ENCODE results near the gene ADARB2. TPM values are rescaled to one million over a fixed set of nuclear protein-coding genes. Genes with fewer than 3 reads are reported as not detected.

ADARB2 gene
- total and polyA plus RNA-seq, 2 experiments from 2014 or later = not detected

GRCh38 chr10:1582739-1583138 is 154.6 kb downstream of the ADARB2 start:
- H3K9me3 ChIP-seq (ENCODE audit: low read depth) = no peaks in the 10 kb centered on the region
- TF ChIP-seq EZH2 (IDR thresholded peaks at IDR 0.05; ENCODE audit: insufficient read depth, poor library complexity, severe bottlenecking) (no peak), EZH2phosphoT487 (IDR thresholded peaks at IDR 0.05; ENCODE audit: insufficient read depth, low read depth) (no peak)
- H3K79me2 ChIP-seq (ENCODE audit: insufficient read depth) = no peaks in the 10 kb centered on the region
- no peaks in the 10 kb centered on the region for H3K27me3 ChIP-seq (replicated peaks; ENCODE audit: insufficient read depth)
- in situ Hi-C loops (cut with MboI) = no loop called here
- H3K9me2 ChIP-seq (ENCODE audit: insufficient read depth) = no peaks in the 10 kb centered on the region
- H3K9ac ChIP-seq = no peak overlapping the region
- H3K36me3 ChIP-seq (ENCODE audit: low read depth) = no peaks in the 10 kb centered on the region
- WGBS, 2 experiments (ENCODE audit: low coverage in 1 of 2, low lambda C conversion rate in 2 of 2, missing lambda C conversion rate in 2 of 2) = 10 to 22% methylated on average over 4 of the region's 4 CpGs
- H4K20me1 ChIP-seq (ENCODE audit: insufficient read depth) = no peaks in the 10 kb centered on the region
- no peak overlapping the region for H3K4me2 ChIP-seq (ENCODE audit: unreplicated experiment)
- no peaks in the 10 kb centered on the region for H3K4me1 ChIP-seq (ENCODE audit: insufficient read depth)
- H3K27ac ChIP-seq = no peak overlapping the region
- DNase-seq = no peak
- no peak overlapping the region for H3K4me3 ChIP-seq
- no peaks in the 10 kb centered on the region for H3F3A ChIP-seq (ENCODE audit: insufficient read depth)
- no peak overlapping the region for H2AFZ ChIP-seq

- Histone ChIP-seq H4K20me1 (ENCODE audit: insufficient read depth) (no peaks in the 10 kb centered on the region), H3K4me3 (no peak overlapping the region), H3K9me2 (ENCODE audit: insufficient read depth) (no peaks in the 10 kb centered on the region), H2AFZ (no peak overlapping the region), H3K4me1 (ENCODE audit: insufficient read depth) (no peaks in the 10 kb centered on the region), H3K27ac (no peak overlapping the region), H3K79me2 (ENCODE audit: insufficient read depth) (no peaks in the 10 kb centered on the region), H3F3A (ENCODE audit: insufficient read depth) (no peaks in the 10 kb centered on the region), H3K36me3 (ENCODE audit: low read depth) (no peaks in the 10 kb centered on the region), H3K27me3 (replicated peaks; ENCODE audit: insufficient read depth) (no peaks in the 10 kb centered on the region), H3K9me3 (ENCODE audit: low read depth) (no peaks in the 10 kb centered on the region), H3K9ac (no peak overlapping the region), H3K4me2 (ENCODE audit: unreplicated experiment) (no peak overlapping the region)
- 15 to 18% methylated on average over 10 to 11 of the region's 11 CpGs for WGBS, 2 experiments (ENCODE audit: low coverage in 1 of 2, low lambda C conversion rate in 2 of 2, missing lambda C conversion rate in 2 of 2)
- DNase-seq = no peak
- in situ Hi-C loops (cut with MboI) = no loop called here
- no peak for TF ChIP-seq EZH2 (IDR thresholded peaks at IDR 0.05; ENCODE audit: insufficient read depth, poor library complexity, severe bottlenecking)
These were observed 156.1 kb downstream of the ADARB2 start for GRCh38 chr10:1581189-1581588.

- H4K20me1 ChIP-seq (ENCODE audit: insufficient read depth) = no peaks in the 10 kb centered on the region
- no peak overlapping the region for H3K27ac ChIP-seq
These were observed 157.7 kb downstream of the ADARB2 start for GRCh38 chr10:1579671-1580070.

GRCh38 chr10:1579141-1579491 is 158.2 kb downstream of the ADARB2 start:
- Histone ChIP-seq H2AFZ (no peak overlapping the region), H3K9ac (no peak overlapping the region), H3K4me3 (no peak overlapping the region), H3K4me2 (ENCODE audit: unreplicated experiment) (no peak overlapping the region), H3K27ac (no peak overlapping the region), H3K9me3 (ENCODE audit: low read depth) (no peaks in the 10 kb centered on the region), H3K36me3 (ENCODE audit: low read depth) (no peaks in the 10 kb centered on the region), H3K27me3 (replicated peaks; ENCODE audit: insufficient read depth) (no peaks in the 10 kb centered on the region), H3F3A (ENCODE audit: insufficient read depth) (no peaks in the 10 kb centered on the region), H3K9me2 (ENCODE audit: insufficient read depth) (no peaks in the 10 kb centered on the region), H4K20me1 (ENCODE audit: insufficient read depth) (no peaks in the 10 kb centered on the region), H3K79me2 (ENCODE audit: insufficient read depth) (no peaks in the 10 kb centered on the region), H3K4me1 (ENCODE audit: insufficient read depth) (no peaks in the 10 kb centered on the region)
- 52 to 58% methylated on average over 7 of the region's 7 CpGs for WGBS, 2 experiments (ENCODE audit: low coverage in 1 of 2, low lambda C conversion rate in 2 of 2, missing lambda C conversion rate in 2 of 2)
- in situ Hi-C loops (cut with MboI) = no loop called here
- no peak for TF ChIP-seq EZH2 (IDR thresholded peaks at IDR 0.05; ENCODE audit: insufficient read depth, poor library complexity, severe bottlenecking)
- no peak for TF ChIP-seq EZH2phosphoT487 (IDR thresholded peaks at IDR 0.05; ENCODE audit: insufficient read depth, low read depth)
- no peak for DNase-seq

More at GRCh38 chr10:1579671-1580070, 157.7 kb downstream of the ADARB2 start:
- no peaks in the 10 kb centered on the region for H3F3A ChIP-seq (ENCODE audit: insufficient read depth)
- in situ Hi-C loops (cut with MboI) = no loop called here
- H3K79me2 ChIP-seq (ENCODE audit: insufficient read depth) = no peaks in the 10 kb centered on the region
- no peaks in the 10 kb centered on the region for H3K9me2 ChIP-seq (ENCODE audit: insufficient read depth)
- no peaks in the 10 kb centered on the region for H3K27me3 ChIP-seq (replicated peaks; ENCODE audit: insufficient read depth)
- H3K9me3 ChIP-seq (ENCODE audit: low read depth) = no peaks in the 10 kb centered on the region
- no peaks in the 10 kb centered on the region for H3K4me1 ChIP-seq (ENCODE audit: insufficient read depth)
- no peak overlapping the region for H3K4me3 ChIP-seq
- no peak for DNase-seq
- no peaks in the 10 kb centered on the region for H3K36me3 ChIP-seq (ENCODE audit: low read depth)
- no peak for TF ChIP-seq EZH2 (IDR thresholded peaks at IDR 0.05; ENCODE audit: insufficient read depth, poor library complexity, severe bottlenecking)
- TF ChIP-seq EZH2phosphoT487 (IDR thresholded peaks at IDR 0.05; ENCODE audit: insufficient read depth, low read depth) = no peak
- H2AFZ ChIP-seq = no peak overlapping the region
- WGBS, 2 experiments (ENCODE audit: low coverage in 1 of 2, low lambda C conversion rate in 2 of 2, missing lambda C conversion rate in 2 of 2) = 22% methylated on average over 9 of the region's 9 CpGs
- H3K4me2 ChIP-seq (ENCODE audit: unreplicated experiment) = no peak overlapping the region
- H3K9ac ChIP-seq = no peak overlapping the region
